HG02763 (cell line): Measurements from ENCODE around the gene IZUMO1.

Experiments used
- ATAC-seq: cut with Tn5 transposase; IDR thresholded peaks from one replicate; pipeline ENCODE4 v1.9.1; 2021; ENCODE audit warnings: mild to moderate bottlenecking, moderate library complexity; ENCODE audit not compliant: unreplicated experiment

The IZUMO1 gene

GRCh38 chr19:48757741-48758144, 11.0 kb upstream of the IZUMO1 start:
- no peak for ATAC-seq

GRCh38 chr19:48757089-48757675, 10.5 kb upstream of the IZUMO1 start:
- no peak for ATAC-seq

GRCh38 chr19:48756686-48757085, 10.0 kb upstream of the IZUMO1 start:
- ATAC-seq = no peak

- no peak for ATAC-seq
These were observed 9.5 kb upstream of the IZUMO1 start for GRCh38 chr19:48756212-48756611.

- no peak for ATAC-seq
These were observed 9.1 kb upstream of the IZUMO1 start for GRCh38 chr19:48755787-48756186.

GRCh38 chr19:48755084-48755641, 8.5 kb upstream of the IZUMO1 start, which contains the start of gene FGF21:
Gene FGF21, plus strand, starts transcription at chr19:48755524. Its CDS starts 713 bp downstream, at chr19:48756237.
- ATAC-seq = no peak

GRCh38 chr19:48752496-48753365, 6.0 kb upstream of the IZUMO1 start, which contains the start of gene FUT1:
Gene FUT1, minus strand, starts transcription at chr19:48752641. Its CDS starts 1,360 bp downstream, at chr19:48751281.
- no peak for ATAC-seq

GRCh38 chr19:48751845-48752495, 5.3 kb upstream of the IZUMO1 start:
- ATAC-seq = no peak

GRCh38 chr19:48750771-48751504, 4.2 kb upstream of the IZUMO1 start:
- ATAC-seq = no peak

- no peak for ATAC-seq
These were observed 3.6 kb upstream of the IZUMO1 start for GRCh38 chr19:48750351-48750750.

- ATAC-seq = no peak
These were observed 3.0 kb upstream of the IZUMO1 start for GRCh38 chr19:48749571-48750198.

- no peak for ATAC-seq
These were observed 599 bp downstream of the IZUMO1 start for GRCh38 chr19:48746110-48746509.

- no peak for ATAC-seq
These were observed 1.3 kb downstream of the IZUMO1 start for GRCh38 chr19:48745208-48745995.

GRCh38 chr19:48742096-48742495, 4.6 kb downstream of the IZUMO1 start:
- no peak for ATAC-seq

GRCh38 chr19:48741129-48741999, 5.3 kb downstream of the IZUMO1 start:
- no peak for ATAC-seq

GRCh38 chr19:48740164-48740972, 6.3 kb downstream of the IZUMO1 start, which contains the start of gene RASIP1:
Gene RASIP1, minus strand, starts transcription at chr19:48740610. Its CDS starts 328 bp downstream, at chr19:48740282.
- no peak for ATAC-seq

- no peak for ATAC-seq
These were observed 7.1 kb downstream of the IZUMO1 start for GRCh38 chr19:48739404-48740163.
